ENCODE measurements around the gene DNAH8.

GRCh38 chr6:38750968-38751615 is 36.0 kb downstream of the DNAH8 start:
- TF ChIP-seq CTCF (IDR thresholded peaks at IDR 0.05): no peak
- TF ChIP-seq POLR2A (IDR thresholded peaks at IDR 0.05): no peak

Measured in testis (tissue), 2 donors.